ENCODE measurements around the gene MGAT5B. TPM values are rescaled to one million over a fixed set of nuclear protein-coding genes. Genes with fewer than 3 reads are reported as not detected.

Gene MGAT5B
- total RNA-seq, 1 experiment from 2014 or later = 4.9 TPM

DNA sequence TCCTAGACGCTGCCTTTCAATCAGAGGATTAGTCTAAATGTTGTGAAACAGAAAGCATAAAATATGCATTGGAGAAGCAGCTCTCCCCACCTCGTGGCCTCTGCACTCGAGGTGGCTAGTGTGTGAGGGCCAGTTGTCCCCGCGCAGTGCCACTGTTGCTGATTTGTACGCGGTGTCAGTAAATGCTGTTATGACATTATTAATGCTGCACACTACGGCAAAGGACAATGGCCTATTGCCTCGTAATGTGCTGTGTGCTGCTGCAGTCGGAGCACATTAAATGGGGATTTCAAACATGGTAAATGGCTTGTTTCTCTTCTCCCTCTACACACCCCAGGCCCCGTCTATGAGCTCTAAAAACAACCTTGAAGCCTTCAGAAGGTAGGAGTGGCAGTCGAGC lies 5.7 kb upstream of the MGAT5B start:
- no peaks in the 10 kb centered on the region for H3K36me3 ChIP-seq (ENCODE audit: low read depth, low read length)
- no peak for TF ChIP-seq EZH2phosphoT487 (IDR thresholded peaks at IDR 0.05; ENCODE audit: borderline replicate concordance, low read length)
- TF ChIP-seq, protein P1, sequence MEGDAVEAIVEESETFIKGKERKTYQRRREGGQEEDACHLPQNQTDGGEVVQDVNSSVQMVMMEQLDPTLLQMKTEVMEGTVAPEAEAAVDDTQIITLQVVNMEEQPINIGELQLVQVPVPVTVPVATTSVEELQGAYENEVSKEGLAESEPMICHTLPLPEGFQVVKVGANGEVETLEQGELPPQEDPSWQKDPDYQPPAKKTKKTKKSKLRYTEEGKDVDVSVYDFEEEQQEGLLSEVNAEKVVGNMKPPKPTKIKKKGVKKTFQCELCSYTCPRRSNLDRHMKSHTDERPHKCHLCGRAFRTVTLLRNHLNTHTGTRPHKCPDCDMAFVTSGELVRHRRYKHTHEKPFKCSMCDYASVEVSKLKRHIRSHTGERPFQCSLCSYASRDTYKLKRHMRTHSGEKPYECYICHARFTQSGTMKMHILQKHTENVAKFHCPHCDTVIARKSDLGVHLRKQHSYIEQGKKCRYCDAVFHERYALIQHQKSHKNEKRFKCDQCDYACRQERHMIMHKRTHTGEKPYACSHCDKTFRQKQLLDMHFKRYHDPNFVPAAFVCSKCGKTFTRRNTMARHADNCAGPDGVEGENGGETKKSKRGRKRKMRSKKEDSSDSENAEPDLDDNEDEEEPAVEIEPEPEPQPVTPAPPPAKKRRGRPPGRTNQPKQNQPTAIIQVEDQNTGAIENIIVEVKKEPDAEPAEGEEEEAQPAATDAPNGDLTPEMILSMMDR (conservative IDR thresholded peaks at IDR 0.05; ENCODE audit: low read depth, low read length) = no peak
- TF ChIP-seq EZH2 (IDR thresholded peaks at IDR 0.05; ENCODE audit: low read length, unreplicated experiment) = no peak
- H2AFZ ChIP-seq (ENCODE audit: low read length) = no peak overlapping the region
- H3K4me2 ChIP-seq (ENCODE audit: low read length) = no peak overlapping the region
- ChIA-PET CTCF (no interaction called here), POLR2A (ENCODE audit: unreplicated experiment) (no interaction called here)
- no peaks in the 10 kb centered on the region for H3K9me2 ChIP-seq (replicated peaks; ENCODE audit: low read length)
- no peaks in the 10 kb centered on the region for H4K20me1 ChIP-seq (ENCODE audit: low read length)
- no peak for DNase-seq
- H3K9ac ChIP-seq (ENCODE audit: low read length) = no peak overlapping the region
- ATAC-seq = no peak
- H3K79me2 ChIP-seq (ENCODE audit: low read length) = no peaks in the 10 kb centered on the region
- peaks cover 11% of the 10 kb centered on the region for H3K4me1 ChIP-seq (ENCODE audit: insufficient read depth, low read length)
- no peak overlapping the region for H3K4me3 ChIP-seq (ENCODE audit: low read length)
- no peaks in the 10 kb centered on the region for H3K27me3 ChIP-seq (ENCODE audit: low read length)
- no peaks in the 10 kb centered on the region for H3K9me3 ChIP-seq (ENCODE audit: low read length)
- intact Hi-C loops (cut with micrococcal nuclease) = no loop called here
- no TSS peak for BruUV-seq (replicated peaks)
- H3F3A ChIP-seq (ENCODE audit: low read length, unreplicated experiment) = no peaks in the 10 kb centered on the region
- H3K27ac ChIP-seq (ENCODE audit: low read length) = no peak overlapping the region

GRCh38 chr17:76864024-76864423 lies 4.2 kb upstream of the MGAT5B start:
- Histone ChIP-seq H3K36me3 (ENCODE audit: low read depth, low read length) (no peaks in the 10 kb centered on the region), H3K4me3 (ENCODE audit: low read length) (no peak overlapping the region), H3K9ac (ENCODE audit: low read length) (no peak overlapping the region), H3K9me2 (replicated peaks; ENCODE audit: low read length) (no peaks in the 10 kb centered on the region), H3K4me2 (ENCODE audit: low read length) (no peak overlapping the region), H2AFZ (ENCODE audit: low read length) (no peak overlapping the region), H3K9me3 (ENCODE audit: low read length) (no peaks in the 10 kb centered on the region), H4K20me1 (ENCODE audit: low read length) (no peaks in the 10 kb centered on the region), H3K4me1 (ENCODE audit: insufficient read depth, low read length) (peaks cover 19% of the 10 kb centered on the region), H3F3A (ENCODE audit: low read length, unreplicated experiment) (no peaks in the 10 kb centered on the region), H3K27me3 (ENCODE audit: low read length) (no peaks in the 10 kb centered on the region), H3K27ac (ENCODE audit: low read length) (no peak overlapping the region), H3K79me2 (ENCODE audit: low read length) (peaks cover 2% of the 10 kb centered on the region; the same call in 1 of the 2 replicates)
- BruUV-seq (replicated peaks) = no TSS peak
- POLR2A ChIA-PET (ENCODE audit: unreplicated experiment) = no interaction called here
- ATAC-seq (no peak), DNase-seq (no peak)
- CTCF ChIA-PET = no interaction called here
- TF ChIP-seq, protein P1 (conservative IDR thresholded peaks at IDR 0.05; ENCODE audit: low read depth, low read length) = no peak
- TF ChIP-seq EZH2 (IDR thresholded peaks at IDR 0.05; ENCODE audit: low read length, unreplicated experiment) (no peak), EZH2phosphoT487 (IDR thresholded peaks at IDR 0.05; ENCODE audit: borderline replicate concordance, low read length) (no peak)
- intact Hi-C loops (cut with micrococcal nuclease) = no loop called here

DNA sequence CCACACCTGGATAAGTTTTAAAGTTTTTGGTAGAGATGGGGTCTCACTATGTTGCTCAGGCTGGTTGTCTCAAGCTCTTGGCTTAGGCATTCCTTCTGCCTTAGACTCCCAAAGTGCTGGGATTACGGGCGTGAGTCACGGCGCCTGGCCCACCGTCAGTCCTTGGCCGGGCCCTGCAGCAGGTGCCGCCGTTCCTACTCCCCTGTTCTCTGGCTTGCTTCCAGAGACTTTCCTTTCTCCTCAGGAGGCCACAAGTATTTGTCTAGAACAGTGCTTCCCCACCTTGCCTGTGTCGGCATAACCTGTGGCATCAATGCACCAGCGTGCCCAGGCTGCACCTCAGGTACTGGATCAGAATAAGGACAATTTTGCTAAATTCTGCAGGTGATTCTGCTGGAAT lies 3.0 kb upstream of the MGAT5B start:
- Histone ChIP-seq H3K4me2 (ENCODE audit: low read length) (no peak overlapping the region), H3K9me2 (replicated peaks; ENCODE audit: low read length) (no peaks in the 10 kb centered on the region), H3K36me3 (ENCODE audit: low read depth, low read length) (no peaks in the 10 kb centered on the region), H4K20me1 (ENCODE audit: low read length) (no peaks in the 10 kb centered on the region), H3K27me3 (ENCODE audit: low read length) (no peaks in the 10 kb centered on the region), H2AFZ (ENCODE audit: low read length) (no peak overlapping the region), H3K4me1 (ENCODE audit: insufficient read depth, low read length) (peaks cover 21% of the 10 kb centered on the region), H3K9ac (ENCODE audit: low read length) (no peak overlapping the region), H3K79me2 (ENCODE audit: low read length) (peaks cover 4% of the 10 kb centered on the region; the same call in 1 of the 2 replicates), H3K9me3 (ENCODE audit: low read length) (no peaks in the 10 kb centered on the region), H3F3A (ENCODE audit: low read length, unreplicated experiment) (no peaks in the 10 kb centered on the region), H3K4me3 (ENCODE audit: low read length) (no peak overlapping the region), H3K27ac (ENCODE audit: low read length) (no peak overlapping the region)
- ATAC-seq = no peak
- no peak for DNase-seq
- POLR2A ChIA-PET (ENCODE audit: unreplicated experiment) = no interaction called here
- intact Hi-C loops (cut with micrococcal nuclease) = loop anchor here (5.0 kb wide), 2 partner anchors 77 to 147 kb away; no protein-coding TSS in a partner anchor
- no TSS peak for BruUV-seq (replicated peaks)
- CTCF ChIA-PET = no interaction called here
- TF ChIP-seq EZH2 (IDR thresholded peaks at IDR 0.05; ENCODE audit: low read length, unreplicated experiment) (no peak), EZH2phosphoT487 (IDR thresholded peaks at IDR 0.05; ENCODE audit: borderline replicate concordance, low read length) (no peak)
- TF ChIP-seq, protein P1 (conservative IDR thresholded peaks at IDR 0.05; ENCODE audit: low read depth, low read length) = no peak
